Ovary (tissue), 3 donors: ENCODE measurements around the gene DSCAML1.

Experiments
- CTCF ChIP-seq, 3 donors: fragments of 450-650 bp in 2 of 3; fragments of 200-600 bp in 1 of 3; IDR thresholded peaks; one replicate each; pipeline versions ENCODE4 v1.5.1 to v1.8.0; 2016 to 2022; ENCODE audit warnings: antibody characterized with exemption in 3 of 3, mild to moderate bottlenecking in 1 of 3
- EP300 ChIP-seq: sonication (generic); formaldehyde crosslinking; IDR thresholded peaks from one replicate; pipeline ENCODE4 v1.6.1; 2017; ENCODE audit warnings: antibody characterized with exemption
- POLR2A ChIP-seq: fragments of 450-650 bp; IDR thresholded peaks from one replicate; pipeline ENCODE4 v1.6.1; 2017; ENCODE audit warnings: antibody characterized with exemption, mild to moderate bottlenecking, moderate library complexity
- donor health status: DM: no; HTN: no; CAD: no.

DNA sequence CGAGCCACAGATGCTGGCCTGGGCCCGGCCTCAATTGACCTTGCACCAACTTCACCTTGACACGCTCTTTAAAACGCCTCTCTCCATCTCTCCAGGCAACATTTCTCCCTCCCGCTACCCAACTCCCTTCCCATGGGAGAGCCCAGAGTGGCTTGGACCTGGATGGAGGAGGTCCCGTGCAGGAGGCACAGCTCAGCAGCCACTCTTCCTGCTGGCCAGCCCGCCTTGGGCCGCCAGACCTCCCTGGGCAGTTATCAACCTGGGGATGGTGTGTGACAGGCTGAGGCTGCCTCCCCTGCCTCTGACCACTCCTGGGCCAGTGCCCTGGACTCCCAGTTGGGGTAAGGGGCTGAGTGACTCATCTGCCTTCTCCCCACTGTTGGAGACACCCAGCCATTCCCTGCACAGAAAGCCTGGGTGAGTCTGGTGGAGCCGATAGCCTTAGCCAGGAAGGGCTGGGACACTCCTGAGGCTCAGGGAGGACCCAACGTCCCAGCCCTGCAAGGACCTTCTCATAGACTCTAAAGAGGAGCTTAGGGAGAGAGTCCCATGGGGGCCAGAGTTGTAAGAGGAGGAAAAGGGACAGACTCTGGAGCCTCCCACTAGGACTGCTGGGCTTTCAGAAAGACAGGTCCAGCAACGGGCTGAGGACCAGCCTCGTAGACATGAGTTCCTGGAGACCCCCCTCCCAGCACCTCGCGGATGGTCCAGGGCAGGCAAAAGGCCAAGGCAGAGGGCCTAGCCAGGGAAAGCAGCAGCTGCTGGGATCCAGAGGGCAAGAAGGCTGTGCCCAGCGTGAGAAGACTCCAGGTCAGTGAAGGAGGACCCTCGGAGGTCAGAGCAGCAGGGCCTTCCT, 337.7 kb downstream of the DSCAML1 start:
- no peak for TF ChIP-seq CTCF (IDR thresholded peaks at IDR 0.05)
- no peak for TF ChIP-seq EP300
- no peak for TF ChIP-seq POLR2A
